ENCODE data around the gene GRIK4.
"Not testable (repeated sequence)": the region's sequence is repeated elsewhere in the genome, so short reads cannot be mapped to it uniquely, and the experiment has no call there.

GRIK4 gene

GRCh38 chr11:120773501-120774031 lies 262.0 kb downstream of the GRIK4 start:
- Histone ChIP-seq H3K4me3 (ENCODE audit: low read length) (no peak overlapping the region), H3K9ac (ENCODE audit: low read length) (no peak overlapping the region), H3K4me1 (ENCODE audit: control insufficient read depth, insufficient read depth, low read length) (no peaks in the 10 kb centered on the region), H3K27me3 (ENCODE audit: control insufficient read depth, insufficient read depth, low read length) (no peaks in the 10 kb centered on the region), H3K36me3 (ENCODE audit: control insufficient read depth, insufficient read depth, low read length) (no peaks in the 10 kb centered on the region), H3K9me3 (ENCODE audit: control insufficient read depth, low read length) (no peaks in the 10 kb centered on the region)

GRCh38 chr11:120774591-120775386 lies 263.2 kb downstream of the GRIK4 start:
- H3K9ac ChIP-seq (ENCODE audit: low read length) = no peak overlapping the region
- H3K36me3 ChIP-seq (ENCODE audit: control insufficient read depth, insufficient read depth, low read length) = no peaks in the 10 kb centered on the region
- H3K9me3 ChIP-seq (ENCODE audit: control insufficient read depth, low read length) = no peaks in the 10 kb centered on the region
- H3K4me3 ChIP-seq (ENCODE audit: low read length) = no peak overlapping the region
- no peaks in the 10 kb centered on the region for H3K4me1 ChIP-seq (ENCODE audit: control insufficient read depth, insufficient read depth, low read length)
- H3K27me3 ChIP-seq (ENCODE audit: control insufficient read depth, insufficient read depth, low read length) = no peaks in the 10 kb centered on the region

DNA sequence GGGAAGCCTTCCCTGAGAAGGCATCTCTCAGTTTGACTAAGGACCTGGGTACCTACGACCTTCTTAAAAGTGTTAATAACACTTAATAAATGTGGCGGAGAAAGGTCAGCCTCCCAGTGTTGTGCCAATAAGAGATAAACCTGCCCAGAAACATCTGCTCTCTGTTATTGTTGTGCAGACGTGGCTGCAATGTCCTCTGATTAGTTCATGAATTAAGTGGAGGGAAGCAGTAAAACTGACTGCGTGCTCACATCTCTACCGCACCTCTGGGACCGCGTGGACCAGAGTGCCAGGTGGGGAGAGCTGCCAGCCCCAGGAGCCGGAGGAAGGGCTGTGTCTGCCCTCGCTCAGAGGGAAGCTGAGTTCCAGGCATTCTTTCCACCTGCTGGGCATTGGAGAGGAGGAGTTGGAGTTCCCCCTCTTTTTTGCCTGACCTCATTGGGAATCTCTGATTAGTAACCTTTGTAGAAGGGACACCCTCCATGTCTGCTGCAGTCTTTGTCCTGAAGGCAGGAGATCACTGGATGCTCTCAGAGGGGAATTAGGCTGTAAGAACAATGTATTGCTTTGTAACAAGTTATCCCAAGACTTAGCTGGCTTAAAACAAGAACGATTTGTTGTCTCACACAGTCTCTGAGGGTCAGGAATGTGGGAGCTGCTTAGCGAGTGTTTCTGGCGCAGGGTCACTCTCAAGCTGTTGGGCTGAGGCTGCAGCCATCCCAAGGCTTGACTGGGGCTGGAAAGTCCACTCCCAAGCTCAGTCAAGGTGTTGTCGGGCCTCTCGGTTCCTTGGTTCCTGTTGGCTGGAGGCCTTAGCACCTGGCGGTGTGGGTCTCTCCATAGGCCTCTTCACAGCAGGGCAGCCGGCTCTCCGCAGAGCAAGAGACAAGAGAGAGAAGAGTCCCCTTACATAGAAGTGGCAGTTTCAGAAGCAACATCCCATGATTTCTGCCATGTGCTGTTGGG lies 264.7 kb downstream of the GRIK4 start:
- no peaks in the 10 kb centered on the region for H3K27me3 ChIP-seq (ENCODE audit: control insufficient read depth, insufficient read depth, low read length)
- no peak overlapping the region for H3K4me3 ChIP-seq (ENCODE audit: low read length)
- H3K9ac ChIP-seq (ENCODE audit: low read length) = no peak overlapping the region
- no peaks in the 10 kb centered on the region for H3K4me1 ChIP-seq (ENCODE audit: control insufficient read depth, insufficient read depth, low read length)
- no peaks in the 10 kb centered on the region for H3K36me3 ChIP-seq (ENCODE audit: control insufficient read depth, insufficient read depth, low read length)
- H3K9me3 ChIP-seq (ENCODE audit: control insufficient read depth, low read length) = no peaks in the 10 kb centered on the region

DNA sequence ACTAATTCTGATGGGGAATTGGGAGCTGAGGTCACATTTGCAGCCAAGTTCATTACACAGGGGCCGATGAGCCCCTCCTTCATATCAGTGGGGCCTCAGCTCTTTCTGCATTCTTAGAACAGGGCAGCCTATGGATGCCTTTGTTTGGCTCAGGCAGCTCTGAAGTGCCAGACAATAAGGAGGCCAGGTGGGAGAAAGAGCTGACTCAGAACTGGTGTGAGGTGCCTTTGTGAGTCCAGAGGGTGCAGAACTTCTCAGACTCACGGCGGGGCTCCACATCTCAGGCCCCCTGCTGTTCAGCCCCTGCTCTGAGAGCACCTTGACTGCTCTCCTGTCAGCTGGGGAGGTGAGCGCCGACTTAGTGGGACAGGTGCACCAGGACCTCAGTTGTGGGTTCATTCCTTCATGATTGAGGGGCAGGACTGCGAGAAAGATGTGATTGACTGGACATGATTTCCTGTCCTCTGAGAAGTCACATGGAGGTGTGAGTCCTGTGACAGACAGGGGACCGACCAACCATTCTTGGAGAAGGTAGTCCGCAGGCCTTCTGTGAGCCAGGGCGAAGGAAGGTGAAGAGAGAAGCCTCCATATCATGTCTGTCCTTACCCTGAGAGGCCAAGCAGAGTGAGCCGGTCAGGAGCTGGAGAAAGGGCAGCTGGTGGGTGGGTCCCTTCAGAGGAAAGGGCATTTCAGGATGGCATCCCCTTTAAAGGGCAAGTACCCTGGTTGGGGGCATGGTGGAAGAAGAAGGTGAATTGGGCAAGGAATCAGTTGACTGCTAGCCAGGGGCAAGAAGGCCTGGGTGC lies 267.3 kb downstream of the GRIK4 start:
- Histone ChIP-seq H3K4me1 (ENCODE audit: control insufficient read depth, insufficient read depth, low read length) (no peaks in the 10 kb centered on the region), H3K4me3 (ENCODE audit: low read length) (no peak overlapping the region), H3K9ac (ENCODE audit: low read length) (no peak overlapping the region), H3K36me3 (ENCODE audit: control insufficient read depth, insufficient read depth, low read length) (no peaks in the 10 kb centered on the region), H3K9me3 (ENCODE audit: control insufficient read depth, low read length) (no peaks in the 10 kb centered on the region), H3K27me3 (ENCODE audit: control insufficient read depth, insufficient read depth, low read length) (no peaks in the 10 kb centered on the region)

DNA sequence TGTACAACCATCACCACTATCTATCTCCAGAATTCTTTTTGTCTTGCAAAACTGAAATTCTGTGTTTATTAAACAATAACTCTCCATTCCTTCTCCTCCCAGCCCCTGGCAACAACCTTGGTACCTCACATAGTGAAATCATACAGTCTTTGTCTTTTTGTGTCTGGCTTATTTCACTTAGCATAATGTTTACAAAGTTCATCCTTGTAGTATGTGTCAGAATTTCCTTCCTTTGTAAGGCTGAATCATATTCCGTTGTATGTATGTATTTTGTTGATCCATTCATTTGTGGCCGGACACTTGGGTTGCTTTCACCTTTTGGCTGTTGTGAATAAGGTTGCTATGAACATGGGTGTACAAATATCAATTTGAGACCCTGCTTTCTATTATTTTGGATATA lies 268.7 kb downstream of the GRIK4 start:
- H3K9me3 ChIP-seq (ENCODE audit: control insufficient read depth, low read length) = no peaks in the 10 kb centered on the region

GRCh38 chr11:120781486-120782120 lies 270.1 kb downstream of the GRIK4 start:
- no peaks in the 10 kb centered on the region for H3K9me3 ChIP-seq (ENCODE audit: control insufficient read depth, low read length)
- no peaks in the 10 kb centered on the region for H3K36me3 ChIP-seq (ENCODE audit: control insufficient read depth, insufficient read depth, low read length)
- no peaks in the 10 kb centered on the region for H3K27me3 ChIP-seq (ENCODE audit: control insufficient read depth, insufficient read depth, low read length)
- H3K4me3 ChIP-seq (ENCODE audit: low read length) = no peak overlapping the region
- H3K4me1 ChIP-seq (ENCODE audit: control insufficient read depth, insufficient read depth, low read length) = no peaks in the 10 kb centered on the region
- no peak overlapping the region for H3K9ac ChIP-seq (ENCODE audit: low read length)

More for the DNA sequence above, 268.7 kb downstream of the GRIK4 start:
- no peaks in the 10 kb centered on the region for H3K27me3 ChIP-seq (ENCODE audit: control insufficient read depth, insufficient read depth, low read length)
- H3K9ac ChIP-seq (ENCODE audit: low read length) = no peak overlapping the region
- H3K36me3 ChIP-seq (ENCODE audit: control insufficient read depth, insufficient read depth, low read length) = no peaks in the 10 kb centered on the region
- H3K4me1 ChIP-seq (ENCODE audit: control insufficient read depth, insufficient read depth, low read length) = no peaks in the 10 kb centered on the region
- H3K4me3 ChIP-seq (ENCODE audit: low read length) = no peak overlapping the region

DNA sequence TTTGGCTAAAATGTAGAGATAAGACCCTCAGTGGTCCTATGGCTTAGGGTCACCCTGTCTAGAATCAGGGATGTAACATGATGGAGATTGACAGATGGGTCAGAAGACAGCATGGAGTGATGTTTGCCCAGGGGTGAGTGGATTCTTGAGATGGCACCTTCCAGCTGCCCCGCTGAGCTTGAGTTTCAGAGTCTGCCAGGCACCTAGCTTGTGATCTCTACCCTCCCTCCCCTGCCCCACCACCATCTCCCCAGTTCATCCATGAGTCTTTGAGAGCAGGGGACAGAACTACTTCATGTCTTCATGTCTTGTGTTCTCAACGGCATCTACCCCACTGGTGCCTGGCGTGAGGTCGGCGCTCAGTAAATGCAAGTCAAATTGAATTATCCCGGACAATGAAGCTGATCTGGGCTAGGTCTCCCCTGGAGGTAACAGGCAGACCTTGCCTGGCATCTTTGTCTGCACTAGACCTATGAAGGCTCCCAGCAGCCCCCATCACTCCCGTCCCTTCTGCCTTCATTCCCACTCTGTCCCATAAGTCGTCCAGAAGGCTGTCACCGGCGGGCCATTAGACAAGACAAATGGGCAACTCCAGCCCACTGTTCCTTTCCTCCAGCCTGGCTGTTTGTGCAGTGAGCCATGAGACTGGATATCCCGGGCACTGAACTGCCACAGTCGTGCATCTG lies 273.2 kb downstream of the GRIK4 start:
- Histone ChIP-seq H3K36me3 (ENCODE audit: control insufficient read depth, insufficient read depth, low read length) (no peaks in the 10 kb centered on the region), H3K27me3 (ENCODE audit: control insufficient read depth, insufficient read depth, low read length) (no peaks in the 10 kb centered on the region)

GRCh38 chr11:120785576-120785975 lies 274.0 kb downstream of the GRIK4 start:
- Histone ChIP-seq H3K27me3 (ENCODE audit: control insufficient read depth, insufficient read depth, low read length) (no peaks in the 10 kb centered on the region), H3K36me3 (ENCODE audit: control insufficient read depth, insufficient read depth, low read length) (no peaks in the 10 kb centered on the region), H3K9ac (ENCODE audit: low read length) (no peak overlapping the region), H3K4me1 (ENCODE audit: control insufficient read depth, insufficient read depth, low read length) (no peaks in the 10 kb centered on the region), H3K4me3 (ENCODE audit: low read length) (no peak overlapping the region), H3K9me3 (ENCODE audit: control insufficient read depth, low read length) (no peaks in the 10 kb centered on the region)

More for the DNA sequence above, 273.2 kb downstream of the GRIK4 start:
- no peaks in the 10 kb centered on the region for H3K9me3 ChIP-seq (ENCODE audit: control insufficient read depth, low read length)
- no peaks in the 10 kb centered on the region for H3K4me1 ChIP-seq (ENCODE audit: control insufficient read depth, insufficient read depth, low read length)
- no peak overlapping the region for H3K4me3 ChIP-seq (ENCODE audit: low read length)
- H3K9ac ChIP-seq (ENCODE audit: low read length) = no peak overlapping the region

GRCh38 chr11:120786206-120786735 lies 274.7 kb downstream of the GRIK4 start:
- Histone ChIP-seq H3K9me3 (ENCODE audit: control insufficient read depth, low read length) (no peaks in the 10 kb centered on the region), H3K36me3 (ENCODE audit: control insufficient read depth, insufficient read depth, low read length) (no peaks in the 10 kb centered on the region), H3K4me3 (ENCODE audit: low read length) (no peak overlapping the region), H3K4me1 (ENCODE audit: control insufficient read depth, insufficient read depth, low read length) (no peaks in the 10 kb centered on the region), H3K9ac (ENCODE audit: low read length) (no peak overlapping the region), H3K27me3 (ENCODE audit: control insufficient read depth, insufficient read depth, low read length) (no peaks in the 10 kb centered on the region)

DNA sequence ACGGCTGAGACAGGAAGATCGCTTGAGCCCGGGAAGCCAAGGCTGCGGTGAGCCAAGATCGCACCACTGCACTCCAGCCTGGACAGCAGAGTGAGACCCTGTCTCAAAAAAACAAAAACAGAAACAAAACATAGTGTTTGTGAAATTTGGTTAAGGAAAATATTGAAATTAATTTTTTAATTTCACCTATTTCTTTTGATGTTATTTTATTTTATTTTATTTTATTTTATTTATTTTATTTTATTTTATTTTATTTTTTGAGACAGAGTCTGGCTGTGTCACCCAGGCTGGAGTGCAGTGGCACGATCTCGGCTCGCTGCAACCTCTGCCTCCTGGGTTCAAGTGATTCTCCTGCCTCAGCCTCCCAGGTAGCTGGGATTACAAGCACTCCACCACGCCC lies 275.7 kb downstream of the GRIK4 start:
- not testable (repeated sequence) for H3K9ac ChIP-seq (ENCODE audit: low read length); H3K4me1 ChIP-seq (ENCODE audit: control insufficient read depth, insufficient read depth, low read length); H3K27me3 ChIP-seq (ENCODE audit: control insufficient read depth, insufficient read depth, low read length); H3K9me3 ChIP-seq (ENCODE audit: control insufficient read depth, low read length); H3K4me3 ChIP-seq (ENCODE audit: low read length); H3K36me3 ChIP-seq (ENCODE audit: control insufficient read depth, insufficient read depth, low read length)
